Astrocyte of the cerebellum (primary cell): ENCODE data around the gene GALK2.
"Not testable (repeated sequence)": the region's sequence is repeated elsewhere in the genome, so short reads cannot be mapped to it uniquely, and the experiment has no call there.

Source experiments
- DNase-seq: peaks from one replicate; pipeline ENCODE4 v3.0.0-alpha.2; 2011; ENCODE audit warnings: low read depth
- H3K4me3 ChIP-seq: 2 replicates; pipeline ENCODE4 v1.5.1; 2011; ENCODE audit warnings: mild to moderate bottlenecking, low read depth, low read length, moderate library complexity
- in situ Hi-C: cut with HindIII; loops from 2 replicates; pipeline ENCODE4 v1.10.0; 2017; ENCODE audit warnings: low sequenced_read_pairs
- TF ChIP-seq, protein P1 (sequence below): IDR thresholded peaks from 2 replicates; pipeline ENCODE4 v1.5.1; 2012; ENCODE audit warnings: low read length, low read depth, moderate library complexity, mild to moderate bottlenecking; ENCODE audit errors: missing control alignments

The GALK2 gene

GRCh38 chr15:49155834-49156627, 14.0 kb upstream of the GALK2 start:
- DNase-seq: no peak
- peak overlapping the region; percentile 98 for H3K4me3 ChIP-seq
- TF ChIP-seq, protein P1, sequence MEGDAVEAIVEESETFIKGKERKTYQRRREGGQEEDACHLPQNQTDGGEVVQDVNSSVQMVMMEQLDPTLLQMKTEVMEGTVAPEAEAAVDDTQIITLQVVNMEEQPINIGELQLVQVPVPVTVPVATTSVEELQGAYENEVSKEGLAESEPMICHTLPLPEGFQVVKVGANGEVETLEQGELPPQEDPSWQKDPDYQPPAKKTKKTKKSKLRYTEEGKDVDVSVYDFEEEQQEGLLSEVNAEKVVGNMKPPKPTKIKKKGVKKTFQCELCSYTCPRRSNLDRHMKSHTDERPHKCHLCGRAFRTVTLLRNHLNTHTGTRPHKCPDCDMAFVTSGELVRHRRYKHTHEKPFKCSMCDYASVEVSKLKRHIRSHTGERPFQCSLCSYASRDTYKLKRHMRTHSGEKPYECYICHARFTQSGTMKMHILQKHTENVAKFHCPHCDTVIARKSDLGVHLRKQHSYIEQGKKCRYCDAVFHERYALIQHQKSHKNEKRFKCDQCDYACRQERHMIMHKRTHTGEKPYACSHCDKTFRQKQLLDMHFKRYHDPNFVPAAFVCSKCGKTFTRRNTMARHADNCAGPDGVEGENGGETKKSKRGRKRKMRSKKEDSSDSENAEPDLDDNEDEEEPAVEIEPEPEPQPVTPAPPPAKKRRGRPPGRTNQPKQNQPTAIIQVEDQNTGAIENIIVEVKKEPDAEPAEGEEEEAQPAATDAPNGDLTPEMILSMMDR: no peak
- in situ Hi-C loops: no loop called here

DNA sequence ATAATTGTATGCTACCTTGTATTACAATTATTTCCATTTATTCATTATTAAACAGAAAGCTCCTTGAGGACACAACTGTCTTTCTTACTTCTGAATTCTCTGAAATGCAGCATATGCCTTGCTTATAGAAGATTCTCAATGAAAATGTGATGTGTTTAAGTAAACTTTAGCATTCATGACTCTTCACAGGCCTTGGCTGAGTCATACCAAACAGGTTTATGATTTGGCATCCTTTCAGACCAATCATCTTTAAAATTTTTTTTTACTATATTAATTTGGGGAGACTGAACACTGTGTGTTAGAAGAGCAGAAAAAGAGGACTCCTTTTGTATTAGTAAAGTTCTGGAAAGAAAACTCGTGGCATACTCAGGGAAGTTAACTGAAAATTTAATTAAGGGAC, 6.4 kb upstream of the GALK2 start:
- no peak overlapping the region for H3K4me3 ChIP-seq
- in situ Hi-C loops: no loop called here
- DNase-seq: no peak
- TF ChIP-seq, protein P1: no peak

GRCh38 chr15:49164865-49165264, 5.2 kb upstream of the GALK2 start:
- H3K4me3 ChIP-seq: no peak overlapping the region
- in situ Hi-C loops: no loop called here
- DNase-seq: no peak
- TF ChIP-seq, protein P1: no peak

DNA sequence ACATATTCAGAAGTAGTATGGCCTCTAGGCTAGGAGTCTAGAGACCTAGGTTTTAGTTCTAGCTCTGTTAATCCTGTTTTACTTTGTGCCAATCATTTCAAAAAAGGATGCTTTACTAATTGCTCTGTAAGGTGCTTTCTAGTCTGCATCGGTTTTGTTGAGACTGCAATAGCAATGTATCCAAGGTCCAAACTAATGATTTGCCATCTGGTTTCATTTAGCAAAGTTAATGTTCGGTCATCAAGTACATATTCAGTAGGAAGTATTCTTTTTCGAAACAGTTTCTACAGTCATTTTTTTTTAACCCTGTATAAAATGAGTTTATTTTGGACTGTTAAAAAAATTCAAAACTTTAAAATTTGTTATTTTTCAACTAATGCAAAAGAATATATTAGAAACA, 2.0 kb upstream of the GALK2 start:
- no peak for DNase-seq
- TF ChIP-seq, protein P1: no peak
- in situ Hi-C loops: no loop called here
- H3K4me3 ChIP-seq: no peak overlapping the region

DNA sequence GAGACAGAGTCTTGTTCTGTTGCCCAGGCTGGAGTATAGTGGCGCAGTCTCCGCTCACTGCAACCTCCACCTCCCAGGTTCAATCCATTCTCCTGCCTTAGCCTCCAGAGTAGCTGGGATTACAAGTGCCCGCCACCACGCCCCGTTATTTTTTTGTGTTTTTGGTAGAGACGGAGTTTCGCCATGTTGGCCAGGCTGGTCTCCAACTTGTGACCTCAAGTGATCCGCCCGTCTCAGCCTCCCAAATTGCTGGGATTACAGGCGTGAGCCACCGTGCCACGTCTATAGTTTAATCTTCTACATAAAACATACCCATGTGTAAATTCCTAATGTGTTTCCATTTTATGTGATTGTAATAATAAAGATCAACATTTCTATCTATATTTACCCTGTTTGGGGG, 1.7 kb downstream of the GALK2 start:
- DNase-seq: no peak
- H3K4me3 ChIP-seq: no peak overlapping the region
- in situ Hi-C loops: no loop called here
- TF ChIP-seq, protein P1: no peak

GRCh38 chr15:49174902-49175301, 4.9 kb downstream of the GALK2 start:
- H3K4me3 ChIP-seq: no peak overlapping the region
- TF ChIP-seq, protein P1: no peak
- DNase-seq: no peak
- in situ Hi-C loops: no loop called here

DNA sequence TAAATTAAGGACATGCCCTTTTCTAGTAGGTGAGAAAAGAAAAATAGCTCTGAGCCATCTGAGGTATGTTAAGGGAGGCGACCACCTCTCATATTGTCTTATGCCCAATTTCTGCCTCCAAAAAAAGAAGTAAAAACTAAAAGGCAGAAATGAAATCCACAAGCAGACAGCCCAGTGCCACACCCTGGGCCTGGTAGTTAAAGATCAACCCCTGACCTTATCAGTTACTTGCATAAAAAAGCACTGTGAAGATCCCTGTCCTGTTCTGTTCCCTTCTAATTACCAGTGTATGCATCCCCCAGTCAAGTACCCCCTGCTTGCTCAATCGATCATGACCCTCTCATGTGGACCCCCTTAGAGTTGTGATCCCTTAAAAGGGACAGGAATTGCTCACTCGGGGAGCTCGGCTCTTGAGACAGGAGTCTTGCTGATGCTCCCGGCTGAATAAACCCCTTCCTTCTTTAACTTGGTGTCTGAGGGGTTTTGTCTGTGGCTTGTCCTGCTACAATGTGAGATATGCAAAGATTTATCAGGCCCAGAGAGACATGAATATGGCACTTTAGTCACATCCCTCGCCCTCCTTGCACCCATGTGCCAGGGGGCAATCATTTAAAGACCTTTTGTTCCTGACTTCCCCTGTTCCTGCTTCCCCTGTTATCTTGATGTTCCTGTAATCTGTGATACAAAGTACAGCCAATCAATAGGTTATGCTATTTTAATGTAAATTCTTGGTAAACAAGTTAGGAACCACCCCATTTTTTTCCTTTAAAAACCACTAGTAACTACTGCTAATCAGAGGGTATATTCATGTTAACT, 5.7 kb downstream of the GALK2 start:
- H3K4me3 ChIP-seq, DNase-seq, in situ Hi-C loops: not testable (repeated sequence)
